GM23248 (cell line): Measurements from ENCODE around the gene HOXB5.
A peak's percentile ranks its signal among the peaks of the same experiment; 100 is the strongest.

Experiments used
- EZH2 ChIP-seq: fragments of 200-600 bp; sonication (generic); IDR thresholded peaks from 2 replicates; pipeline ENCODE4 v1.6.1; 2018; ENCODE audit warnings: antibody characterized with exemption, mild to moderate bottlenecking; ENCODE audit not compliant: insufficient read depth, poor library complexity, severe bottlenecking
- EZH2phosphoT487 ChIP-seq: fragments of 200-600 bp; sonication (generic); IDR thresholded peaks from 2 replicates; pipeline ENCODE4 v1.6.1; 2018; ENCODE audit warnings: antibody characterized with exemption, moderate library complexity, mild to moderate bottlenecking, low read depth; ENCODE audit not compliant: insufficient read depth

DNA sequence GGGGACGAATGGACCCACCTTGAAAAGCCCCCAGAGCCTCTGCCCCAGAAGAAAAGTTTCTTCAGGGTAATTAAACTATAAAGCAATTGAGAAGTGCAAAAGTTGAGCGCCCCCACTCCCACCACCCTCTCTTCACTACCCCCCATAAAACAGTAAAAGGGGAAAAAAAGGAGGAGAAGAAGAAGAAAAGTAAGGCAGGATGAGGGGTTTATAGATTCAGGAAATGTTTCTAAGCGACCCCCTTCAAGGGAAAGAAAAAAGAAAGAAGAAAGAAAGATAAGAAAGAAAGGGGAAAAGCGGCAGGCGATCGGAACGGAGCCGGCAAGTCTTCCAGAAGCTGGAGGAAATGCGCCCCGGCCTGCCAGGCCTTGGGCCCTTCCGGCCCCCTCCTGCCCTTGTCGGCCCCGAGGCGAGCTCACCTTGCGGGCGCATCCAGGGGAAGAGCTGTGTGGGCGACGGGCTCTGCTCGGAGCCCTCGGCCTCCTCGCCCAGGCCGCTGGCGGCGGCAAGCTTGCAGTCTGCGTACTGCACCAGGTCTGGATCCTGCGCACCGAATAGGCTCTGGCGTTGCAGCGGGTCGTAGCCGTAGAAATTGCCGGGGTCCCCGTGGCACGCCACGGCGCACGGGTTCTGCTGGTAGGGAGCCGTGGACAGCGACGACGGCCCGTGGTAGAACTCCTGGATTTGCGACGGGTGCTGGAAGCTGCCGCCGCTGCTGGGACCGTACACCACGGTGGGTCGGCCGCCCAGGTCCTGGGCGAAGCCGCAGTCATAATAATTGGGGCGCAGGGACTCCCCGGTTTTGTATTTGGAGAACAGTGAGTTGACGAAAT, 20.5 kb upstream of the HOXB5 start:
- peak; percentile 97 for TF ChIP-seq EZH2
- peak; percentile 81 for TF ChIP-seq EZH2phosphoT487
